SK-N-SH treated with all-trans-retinoic acid at 6 μM for 48 hours (cell line): ENCODE results near the gene TRRAP.

Source experiments
- ATAC-seq: fragments of 200-7000 bp; cut with Tn5 transposase; 3 replicates; pipeline ENCODE4 v1.9.1; 2020; ENCODE audit warnings: mild to moderate bottlenecking, moderate library complexity
- ARNTL ChIP-seq: fragments of 450-650 bp; formaldehyde crosslinking; IDR thresholded peaks from 2 replicates; pipeline ENCODE4 v1.5.0; 2020; ENCODE audit warnings: low read depth, mild to moderate bottlenecking, moderate library complexity, borderline replicate concordance
- BACH2 ChIP-seq: fragments of 250-450 bp; sonication (Bioruptor Pico); IDR thresholded peaks from 2 replicates; pipeline ENCODE4 v1.9.0; 2021; ENCODE audit warnings: mild to moderate bottlenecking, borderline replicate concordance
- CSDC2 ChIP-seq: fragments of 250-450 bp; sonication (Bioruptor Pico); IDR thresholded peaks from 2 replicates; pipeline ENCODE4 v1.5.0; 2020; ENCODE audit warnings: mild to moderate bottlenecking, moderate library complexity
- ESRRG ChIP-seq: fragments of 250-450 bp; sonication (Bioruptor Pico); IDR thresholded peaks from 2 replicates; pipeline ENCODE4 v1.6.1; 2021; ENCODE audit warnings: mild to moderate bottlenecking
- ISL1 ChIP-seq: fragments of 250-450 bp; sonication (Bioruptor Pico); IDR thresholded peaks from 2 replicates; pipeline ENCODE4 v2.1.2; 2022; ENCODE audit warnings: mild to moderate bottlenecking, moderate library complexity
- OSR1 ChIP-seq: fragments of 250-450 bp; sonication (Bioruptor Pico); IDR thresholded peaks from 2 replicates; pipeline ENCODE4 v1.8.0; 2022; ENCODE audit warnings: moderate library complexity, mild to moderate bottlenecking, inconsistent platforms
- PPARA ChIP-seq: fragments of 250-450 bp; sonication (Bioruptor Pico); IDR thresholded peaks from 2 replicates; pipeline ENCODE4 v1.5.0; 2020; ENCODE audit warnings: mild to moderate bottlenecking, borderline replicate concordance
- RARB ChIP-seq: fragments of 250-450 bp; sonication (Bioruptor Pico); IDR thresholded peaks from 2 replicates; pipeline ENCODE4 v1.8.0; 2021; ENCODE audit warnings: mild to moderate bottlenecking, moderate library complexity
- SNAI2 ChIP-seq: fragments of 250-450 bp; sonication (Bioruptor Pico); IDR thresholded peaks from 2 replicates; pipeline ENCODE4 v1.5.0; 2020; ENCODE audit warnings: mild to moderate bottlenecking, moderate library complexity
- TCF4 ChIP-seq: fragments of 250-450 bp; sonication (Bioruptor Pico); IDR thresholded peaks from 2 replicates; pipeline ENCODE4 v1.8.0; 2021; ENCODE audit warnings: mild to moderate bottlenecking, moderate library complexity, borderline replicate concordance
- TOX ChIP-seq: fragments of 250-450 bp; sonication (Bioruptor Pico); IDR thresholded peaks from 2 replicates; pipeline ENCODE4 v1.8.0; 2021; ENCODE audit warnings: mild to moderate bottlenecking, moderate library complexity, borderline replicate concordance
- ZC3H10 ChIP-seq: fragments of 250-450 bp; sonication (Bioruptor Pico); IDR thresholded peaks from 2 replicates; pipeline ENCODE4 v1.5.1; 2021; ENCODE audit warnings: mild to moderate bottlenecking, moderate library complexity
- ZFP30 ChIP-seq: fragments of 450-650 bp; formaldehyde crosslinking; IDR thresholded peaks from 2 replicates; pipeline ENCODE4 v1.5.0; 2022; ENCODE audit warnings: mild to moderate bottlenecking, moderate library complexity
- ZNF565 ChIP-seq: fragments of 450-650 bp; formaldehyde crosslinking; conservative IDR thresholded peaks from 2 replicates; pipeline ENCODE4 v1.5.0; 2020; ENCODE audit warnings: low read depth, mild to moderate bottlenecking, moderate library complexity
- ZNF70 ChIP-seq: fragments of 450-650 bp; formaldehyde crosslinking; IDR thresholded peaks from 2 replicates; pipeline ENCODE4 v1.5.0; 2020; ENCODE audit warnings: mild to moderate bottlenecking, moderate library complexity
- ZNF8 ChIP-seq: fragments of 450-650 bp; formaldehyde crosslinking; IDR thresholded peaks from 2 replicates; pipeline ENCODE4 v1.5.0; 2020; ENCODE audit warnings: mild to moderate bottlenecking, moderate library complexity
- TF ChIP-seq, protein P1 (sequence below): fragments of 250-450 bp; sonication (Bioruptor Pico); IDR thresholded peaks from 2 replicates; pipeline ENCODE4 v1.8.0; 2021; ENCODE audit warnings: low read depth, mild to moderate bottlenecking, moderate library complexity, borderline replicate concordance
- TF ChIP-seq, protein P2 (sequence below): fragments of 250-450 bp; sonication (Bioruptor Pico); IDR thresholded peaks from 2 replicates; pipeline ENCODE4 v1.5.1; 2020; ENCODE audit warnings: low read depth, mild to moderate bottlenecking, moderate library complexity
- TF ChIP-seq, protein P3 (sequence below): fragments of 250-450 bp; sonication (Bioruptor Pico); IDR thresholded peaks from 2 replicates; pipeline ENCODE4 v1.8.0; 2020; ENCODE audit warnings: mild to moderate bottlenecking, moderate library complexity, borderline replicate concordance
- TF ChIP-seq, protein P4 (sequence below): fragments of 250-450 bp; sonication (Bioruptor Pico); IDR thresholded peaks from 2 replicates; pipeline ENCODE4 v1.5.0; 2020; ENCODE audit warnings: mild to moderate bottlenecking, moderate library complexity

TRRAP gene

DNA sequence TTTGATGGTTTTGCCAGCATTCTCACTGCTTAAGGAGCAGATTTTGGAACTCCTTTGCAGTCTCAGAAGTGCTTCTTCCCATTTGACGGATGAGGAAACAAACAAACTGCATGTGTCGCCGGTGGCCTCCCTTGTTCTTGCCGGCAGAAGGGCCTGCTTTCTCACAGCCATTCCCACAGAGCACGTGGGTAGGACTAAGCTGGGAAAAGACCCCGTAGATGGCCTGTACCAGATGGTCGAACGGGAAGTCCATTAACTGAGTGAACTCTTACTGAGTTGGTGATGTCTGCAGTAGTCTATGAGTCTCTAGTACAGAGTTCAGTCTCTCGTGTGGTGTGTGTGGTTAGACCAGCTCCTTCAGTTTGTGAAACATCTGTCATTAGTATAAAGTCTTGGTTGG lies 131.9 kb downstream of the TRRAP start (continued):
- TF ChIP-seq, protein P1, sequence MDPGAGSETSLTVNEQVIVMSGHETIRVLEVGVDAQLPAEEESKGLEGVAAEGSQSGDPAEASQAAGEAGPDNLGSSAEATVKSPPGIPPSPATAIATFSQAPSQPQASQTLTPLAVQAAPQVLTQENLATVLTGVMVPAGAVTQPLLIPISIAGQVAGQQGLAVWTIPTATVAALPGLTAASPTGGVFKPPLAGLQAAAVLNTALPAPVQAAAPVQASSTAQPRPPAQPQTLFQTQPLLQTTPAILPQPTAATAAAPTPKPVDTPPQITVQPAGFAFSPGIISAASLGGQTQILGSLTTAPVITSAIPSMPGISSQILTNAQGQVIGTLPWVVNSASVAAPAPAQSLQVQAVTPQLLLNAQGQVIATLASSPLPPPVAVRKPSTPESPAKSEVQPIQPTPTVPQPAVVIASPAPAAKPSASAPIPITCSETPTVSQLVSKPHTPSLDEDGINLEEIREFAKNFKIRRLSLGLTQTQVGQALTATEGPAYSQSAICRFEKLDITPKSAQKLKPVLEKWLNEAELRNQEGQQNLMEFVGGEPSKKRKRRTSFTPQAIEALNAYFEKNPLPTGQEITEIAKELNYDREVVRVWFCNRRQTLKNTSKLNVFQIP (CRISPR knock-in tag): no peak

DNA sequence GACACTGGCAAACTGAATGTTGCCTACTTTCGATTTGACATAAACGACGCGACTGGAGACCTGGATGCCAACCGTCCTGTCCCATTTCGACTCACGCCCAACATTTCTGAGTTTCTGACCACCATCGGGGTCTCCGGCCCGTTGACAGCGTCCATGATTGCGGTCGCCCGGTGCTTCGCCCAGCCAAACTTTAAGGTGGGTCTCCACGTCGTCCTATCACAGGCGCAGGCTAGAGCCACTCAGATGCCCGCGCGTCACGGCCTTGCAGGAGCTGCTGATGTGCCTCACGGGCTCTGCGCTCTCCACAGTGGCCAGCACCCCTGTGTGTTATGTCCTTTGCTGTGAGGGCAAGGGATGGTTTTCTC lies 133.0 kb downstream of the TRRAP start:
- ATAC-seq: no peak
- TF ChIP-seq PPARA (CRISPR knock-in tag): no peak
- TF ChIP-seq, all 23 proteins: peak for 0

DNA sequence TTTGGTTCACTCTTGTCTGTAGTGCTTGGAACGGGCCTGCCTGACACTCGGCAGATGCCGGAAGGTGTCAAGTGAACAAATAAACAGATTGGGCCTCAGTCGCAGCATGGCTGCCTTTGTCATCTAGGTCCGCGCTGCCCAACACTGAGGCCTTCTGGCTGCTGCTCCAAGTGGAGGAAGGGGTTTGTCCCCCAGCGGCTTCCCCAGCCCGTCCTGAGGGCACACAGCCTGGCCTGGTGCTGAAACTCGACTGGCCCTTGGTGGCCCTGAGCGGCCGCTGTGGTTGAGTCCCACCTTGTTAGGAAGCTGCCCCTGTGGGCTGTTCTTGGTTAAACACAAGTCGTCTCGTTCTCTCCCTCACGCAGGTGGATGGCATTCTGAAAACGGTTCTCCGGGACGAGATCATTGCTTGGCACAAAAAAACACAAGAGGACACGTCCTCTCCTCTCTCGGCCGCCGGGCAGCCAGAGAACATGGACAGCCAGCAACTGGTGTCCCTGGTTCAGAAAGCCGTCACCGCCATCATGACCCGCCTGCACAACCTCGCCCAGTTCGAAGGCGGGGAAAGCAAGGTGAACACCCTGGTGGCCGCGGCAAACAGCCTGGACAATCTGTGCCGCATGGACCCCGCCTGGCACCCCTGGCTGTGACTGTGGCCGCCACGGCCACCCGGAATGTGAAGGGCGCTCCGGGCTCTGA lies 133.5 kb downstream of the TRRAP start:
- TF ChIP-seq ARNTL (CRISPR knock-in tag) (no peak), ZNF8 (no peak), ESRRG (CRISPR knock-in tag) (no peak), OSR1 (no peak), SNAI2 (CRISPR knock-in tag) (no peak), RARB (CRISPR knock-in tag) (no peak), ZNF565 (CRISPR knock-in tag) (no peak), TOX (CRISPR knock-in tag) (no peak), BACH2 (CRISPR knock-in tag) (no peak), CSDC2 (CRISPR knock-in tag) (no peak), ZC3H10 (no peak), ZFP30 (CRISPR knock-in tag) (no peak), ZNF70 (CRISPR knock-in tag) (no peak), TCF4 (CRISPR knock-in tag) (no peak), ISL1 (CRISPR knock-in tag) (no peak)
- TF ChIP-seq, protein P2, sequence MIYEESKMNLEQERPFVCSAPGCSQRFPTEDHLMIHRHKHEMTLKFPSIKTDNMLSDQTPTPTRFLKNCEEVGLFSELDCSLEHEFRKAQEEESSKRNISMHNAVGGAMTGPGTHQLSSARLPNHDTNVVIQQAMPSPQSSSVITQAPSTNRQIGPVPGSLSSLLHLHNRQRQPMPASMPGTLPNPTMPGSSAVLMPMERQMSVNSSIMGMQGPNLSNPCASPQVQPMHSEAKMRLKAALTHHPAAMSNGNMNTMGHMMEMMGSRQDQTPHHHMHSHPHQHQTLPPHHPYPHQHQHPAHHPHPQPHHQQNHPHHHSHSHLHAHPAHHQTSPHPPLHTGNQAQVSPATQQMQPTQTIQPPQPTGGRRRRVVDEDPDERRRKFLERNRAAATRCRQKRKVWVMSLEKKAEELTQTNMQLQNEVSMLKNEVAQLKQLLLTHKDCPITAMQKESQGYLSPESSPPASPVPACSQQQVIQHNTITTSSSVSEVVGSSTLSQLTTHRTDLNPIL: no peak
- TF ChIP-seq, protein P3, sequence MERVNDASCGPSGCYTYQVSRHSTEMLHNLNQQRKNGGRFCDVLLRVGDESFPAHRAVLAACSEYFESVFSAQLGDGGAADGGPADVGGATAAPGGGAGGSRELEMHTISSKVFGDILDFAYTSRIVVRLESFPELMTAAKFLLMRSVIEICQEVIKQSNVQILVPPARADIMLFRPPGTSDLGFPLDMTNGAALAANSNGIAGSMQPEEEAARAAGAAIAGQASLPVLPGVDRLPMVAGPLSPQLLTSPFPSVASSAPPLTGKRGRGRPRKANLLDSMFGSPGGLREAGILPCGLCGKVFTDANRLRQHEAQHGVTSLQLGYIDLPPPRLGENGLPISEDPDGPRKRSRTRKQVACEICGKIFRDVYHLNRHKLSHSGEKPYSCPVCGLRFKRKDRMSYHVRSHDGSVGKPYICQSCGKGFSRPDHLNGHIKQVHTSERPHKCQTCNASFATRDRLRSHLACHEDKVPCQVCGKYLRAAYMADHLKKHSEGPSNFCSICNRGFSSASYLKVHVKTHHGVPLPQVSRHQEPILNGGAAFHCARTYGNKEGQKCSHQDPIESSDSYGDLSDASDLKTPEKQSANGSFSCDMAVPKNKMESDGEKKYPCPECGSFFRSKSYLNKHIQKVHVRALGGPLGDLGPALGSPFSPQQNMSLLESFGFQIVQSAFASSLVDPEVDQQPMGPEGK (CRISPR knock-in tag): no peak
- TF ChIP-seq, protein P4, sequence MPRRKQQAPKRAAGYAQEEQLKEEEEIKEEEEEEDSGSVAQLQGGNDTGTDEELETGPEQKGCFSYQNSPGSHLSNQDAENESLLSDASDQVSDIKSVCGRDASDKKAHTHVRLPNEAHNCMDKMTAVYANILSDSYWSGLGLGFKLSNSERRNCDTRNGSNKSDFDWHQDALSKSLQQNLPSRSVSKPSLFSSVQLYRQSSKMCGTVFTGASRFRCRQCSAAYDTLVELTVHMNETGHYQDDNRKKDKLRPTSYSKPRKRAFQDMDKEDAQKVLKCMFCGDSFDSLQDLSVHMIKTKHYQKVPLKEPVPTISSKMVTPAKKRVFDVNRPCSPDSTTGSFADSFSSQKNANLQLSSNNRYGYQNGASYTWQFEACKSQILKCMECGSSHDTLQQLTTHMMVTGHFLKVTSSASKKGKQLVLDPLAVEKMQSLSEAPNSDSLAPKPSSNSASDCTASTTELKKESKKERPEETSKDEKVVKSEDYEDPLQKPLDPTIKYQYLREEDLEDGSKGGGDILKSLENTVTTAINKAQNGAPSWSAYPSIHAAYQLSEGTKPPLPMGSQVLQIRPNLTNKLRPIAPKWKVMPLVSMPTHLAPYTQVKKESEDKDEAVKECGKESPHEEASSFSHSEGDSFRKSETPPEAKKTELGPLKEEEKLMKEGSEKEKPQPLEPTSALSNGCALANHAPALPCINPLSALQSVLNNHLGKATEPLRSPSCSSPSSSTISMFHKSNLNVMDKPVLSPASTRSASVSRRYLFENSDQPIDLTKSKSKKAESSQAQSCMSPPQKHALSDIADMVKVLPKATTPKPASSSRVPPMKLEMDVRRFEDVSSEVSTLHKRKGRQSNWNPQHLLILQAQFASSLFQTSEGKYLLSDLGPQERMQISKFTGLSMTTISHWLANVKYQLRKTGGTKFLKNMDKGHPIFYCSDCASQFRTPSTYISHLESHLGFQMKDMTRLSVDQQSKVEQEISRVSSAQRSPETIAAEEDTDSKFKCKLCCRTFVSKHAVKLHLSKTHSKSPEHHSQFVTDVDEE (CRISPR knock-in tag): no peak
- ATAC-seq: no peak

DNA sequence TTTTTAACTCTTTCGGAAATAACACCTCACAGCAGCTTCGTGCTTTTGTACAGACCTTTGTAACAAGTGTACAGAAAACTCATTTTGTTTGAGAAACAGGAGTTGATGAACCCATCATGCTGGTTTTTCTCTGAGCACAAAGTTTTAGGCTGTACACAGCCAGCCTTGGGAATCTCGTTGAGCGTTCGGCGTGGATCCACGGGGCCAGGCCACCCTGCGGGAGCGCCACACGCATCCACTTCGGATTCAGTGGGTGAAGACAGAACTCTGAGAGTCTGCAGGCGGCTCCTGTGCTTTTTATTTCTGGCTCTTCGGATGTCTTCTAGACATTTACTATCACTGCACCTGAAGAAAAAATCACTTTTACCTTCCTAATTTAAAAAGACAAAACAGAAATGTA lies 134.4 kb downstream of the TRRAP start:
- ATAC-seq: no peak
- TF ChIP-seq ZC3H10 (no peak), ARNTL (CRISPR knock-in tag) (no peak), ISL1 (CRISPR knock-in tag) (no peak), BACH2 (CRISPR knock-in tag) (no peak), PPARA (CRISPR knock-in tag) (no peak), ZNF70 (CRISPR knock-in tag) (no peak), OSR1 (no peak), ZFP30 (CRISPR knock-in tag) (no peak), ESRRG (CRISPR knock-in tag) (no peak), TOX (CRISPR knock-in tag) (no peak), TCF4 (CRISPR knock-in tag) (no peak), RARB (CRISPR knock-in tag) (no peak)
- TF ChIP-seq, protein P4 (CRISPR knock-in tag): no peak
- TF ChIP-seq, protein P1 (CRISPR knock-in tag): no peak
- TF ChIP-seq, protein P2: no peak
